ENCODE results near the gene KCNIP1. TPM values are rescaled to one million over a fixed set of nuclear protein-coding genes. Genes with fewer than 3 reads are reported as not detected.

KCNIP1 gene
- total RNA-seq, 1 experiment from 2014 or later, result not detected

- ATAC-seq (no peak), DNase-seq (ENCODE audit: low read depth, low spot score) (no peak)
- TF ChIP-seq SIN3A (IDR thresholded peaks at IDR 0.05; ENCODE audit: borderline replicate concordance, insufficient read depth, low read depth, low read length) (no peak), TCF7L2 (IDR thresholded peaks at IDR 0.05; ENCODE audit: low read depth, low read length) (no peak)
- POLR2A ChIA-PET, result no interaction called here
- BruUV-seq (replicated peaks), result no TSS peak
- Histone ChIP-seq H3K4me3 (ENCODE audit: low read depth in 2 of 2, low read length in 2 of 2) (no peak overlapping the region), H3K4me1 (ENCODE audit: control insufficient read depth, insufficient read depth, low read length) (no peaks in the 10 kb centered on the region), H3K27me3 (ENCODE audit: control insufficient read depth, insufficient read depth, low read length) (no peaks in the 10 kb centered on the region), H3K9me3 (ENCODE audit: control insufficient read depth, insufficient read depth, low read depth, low read length) (no peaks in the 10 kb centered on the region), H3K36me3 (ENCODE audit: control insufficient read depth, insufficient read depth, low read length) (no peaks in the 10 kb centered on the region), H3K27ac (ENCODE audit: low read length) (no peak overlapping the region)
- intact Hi-C loops (cut with micrococcal nuclease; ENCODE audit: unreplicated experiment) (no loop called here), in situ Hi-C loops (cut with HindIII; ENCODE audit: low pct_unique_long_range_greater_than_20kb, low sequenced_read_pairs) (no loop called here)
- CTCF ChIA-PET, result no interaction called here
These were observed 14.6 kb upstream of the KCNIP1 start for GRCh38 chr5:170489199-170489598.

DNA sequence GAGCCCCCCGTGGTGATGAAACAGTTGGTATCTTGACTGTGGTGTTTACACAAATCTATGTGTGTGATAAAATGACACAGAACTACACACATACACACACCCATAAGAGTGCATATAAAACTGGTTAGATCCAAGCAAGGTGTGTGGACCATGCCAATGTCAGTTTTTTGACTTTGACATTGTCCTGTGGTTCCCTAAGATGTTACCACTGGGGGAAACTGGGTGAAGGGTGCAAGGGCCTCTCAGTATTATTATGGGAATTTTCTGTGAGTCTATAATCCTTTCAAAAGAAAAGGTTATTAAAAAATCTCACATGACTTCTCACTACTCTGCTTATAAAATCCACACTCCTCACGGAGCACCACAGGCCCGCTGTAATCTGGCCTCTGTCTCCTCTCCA, 13.4 kb upstream of the KCNIP1 start:
- no peaks in the 10 kb centered on the region for H3K27me3 ChIP-seq (ENCODE audit: control insufficient read depth, insufficient read depth, low read length)
- in situ Hi-C loops (cut with HindIII; ENCODE audit: low pct_unique_long_range_greater_than_20kb, low sequenced_read_pairs) (no loop called here), intact Hi-C loops (cut with micrococcal nuclease; ENCODE audit: unreplicated experiment) (no loop called here)
- H3K9me3 ChIP-seq (ENCODE audit: control insufficient read depth, insufficient read depth, low read depth, low read length), result no peaks in the 10 kb centered on the region
- no TSS peak for BruUV-seq (replicated peaks)
- no peak overlapping the region for H3K4me3 ChIP-seq (ENCODE audit: low read depth in 2 of 2, low read length in 2 of 2)
- H3K36me3 ChIP-seq (ENCODE audit: control insufficient read depth, insufficient read depth, low read length), result no peaks in the 10 kb centered on the region
- POLR2A ChIA-PET, result no interaction called here
- DNase-seq (ENCODE audit: low read depth, low spot score) (no peak), ATAC-seq (no peak)
- H3K4me1 ChIP-seq (ENCODE audit: control insufficient read depth, insufficient read depth, low read length), result no peaks in the 10 kb centered on the region
- no peak overlapping the region for H3K27ac ChIP-seq (ENCODE audit: low read length)
- TF ChIP-seq POLR2AphosphoS5 (IDR thresholded peaks at IDR 0.05; ENCODE audit: low read depth, low read length) (no peak), CTCF (IDR thresholded peaks at IDR 0.05) (no peak), SIN3A (IDR thresholded peaks at IDR 0.05; ENCODE audit: borderline replicate concordance, insufficient read depth, low read depth, low read length) (no peak), TCF7L2 (IDR thresholded peaks at IDR 0.05; ENCODE audit: low read depth, low read length) (no peak)
- TF ChIP-seq, protein P1, sequence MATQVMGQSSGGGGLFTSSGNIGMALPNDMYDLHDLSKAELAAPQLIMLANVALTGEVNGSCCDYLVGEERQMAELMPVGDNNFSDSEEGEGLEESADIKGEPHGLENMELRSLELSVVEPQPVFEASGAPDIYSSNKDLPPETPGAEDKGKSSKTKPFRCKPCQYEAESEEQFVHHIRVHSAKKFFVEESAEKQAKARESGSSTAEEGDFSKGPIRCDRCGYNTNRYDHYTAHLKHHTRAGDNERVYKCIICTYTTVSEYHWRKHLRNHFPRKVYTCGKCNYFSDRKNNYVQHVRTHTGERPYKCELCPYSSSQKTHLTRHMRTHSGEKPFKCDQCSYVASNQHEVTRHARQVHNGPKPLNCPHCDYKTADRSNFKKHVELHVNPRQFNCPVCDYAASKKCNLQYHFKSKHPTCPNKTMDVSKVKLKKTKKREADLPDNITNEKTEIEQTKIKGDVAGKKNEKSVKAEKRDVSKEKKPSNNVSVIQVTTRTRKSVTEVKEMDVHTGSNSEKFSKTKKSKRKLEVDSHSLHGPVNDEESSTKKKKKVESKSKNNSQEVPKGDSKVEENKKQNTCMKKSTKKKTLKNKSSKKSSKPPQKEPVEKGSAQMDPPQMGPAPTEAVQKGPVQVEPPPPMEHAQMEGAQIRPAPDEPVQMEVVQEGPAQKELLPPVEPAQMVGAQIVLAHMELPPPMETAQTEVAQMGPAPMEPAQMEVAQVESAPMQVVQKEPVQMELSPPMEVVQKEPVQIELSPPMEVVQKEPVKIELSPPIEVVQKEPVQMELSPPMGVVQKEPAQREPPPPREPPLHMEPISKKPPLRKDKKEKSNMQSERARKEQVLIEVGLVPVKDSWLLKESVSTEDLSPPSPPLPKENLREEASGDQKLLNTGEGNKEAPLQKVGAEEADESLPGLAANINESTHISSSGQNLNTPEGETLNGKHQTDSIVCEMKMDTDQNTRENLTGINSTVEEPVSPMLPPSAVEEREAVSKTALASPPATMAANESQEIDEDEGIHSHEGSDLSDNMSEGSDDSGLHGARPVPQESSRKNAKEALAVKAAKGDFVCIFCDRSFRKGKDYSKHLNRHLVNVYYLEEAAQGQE (IDR thresholded peaks at IDR 0.05; ENCODE audit: insufficient read depth in 1 of 2, low read depth in 2 of 2, low read length in 1 of 2), result no peak
- CTCF ChIA-PET, result no interaction called here

DNA sequence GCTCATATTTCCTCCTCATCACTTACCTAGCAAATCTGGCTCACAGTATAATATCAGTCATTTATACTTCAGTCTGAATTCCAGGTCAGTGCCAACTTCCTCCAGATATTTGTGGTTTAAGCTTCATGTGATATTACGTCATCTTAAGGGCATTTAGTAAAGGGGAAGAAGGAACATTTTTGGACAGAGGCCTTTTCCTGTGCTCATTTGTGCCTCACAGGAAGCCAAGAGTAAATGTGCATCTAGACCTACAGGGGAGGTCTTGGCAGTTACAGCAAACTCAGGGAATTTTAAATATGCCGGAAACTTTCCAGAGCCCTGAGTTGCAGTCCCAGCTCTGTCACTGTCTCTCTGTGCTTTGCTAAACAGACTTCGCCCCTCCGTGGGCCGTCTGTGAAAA, 12.3 kb upstream of the KCNIP1 start:
- Histone ChIP-seq H3K9me3 (ENCODE audit: control insufficient read depth, insufficient read depth, low read depth, low read length) (no peaks in the 10 kb centered on the region), H3K4me1 (ENCODE audit: control insufficient read depth, insufficient read depth, low read length) (no peaks in the 10 kb centered on the region), H3K4me3 (ENCODE audit: low read depth in 2 of 2, low read length in 2 of 2) (no peak overlapping the region), H3K27ac (ENCODE audit: low read length) (no peak overlapping the region), H3K36me3 (ENCODE audit: control insufficient read depth, insufficient read depth, low read length) (no peaks in the 10 kb centered on the region), H3K27me3 (ENCODE audit: control insufficient read depth, insufficient read depth, low read length) (no peaks in the 10 kb centered on the region)
- no peak for ATAC-seq
- in situ Hi-C loops (cut with HindIII; ENCODE audit: low pct_unique_long_range_greater_than_20kb, low sequenced_read_pairs), result no loop called here
- ChIA-PET POLR2A (no interaction called here), CTCF (no interaction called here)
- TF ChIP-seq SIN3A (IDR thresholded peaks at IDR 0.05; ENCODE audit: borderline replicate concordance, insufficient read depth, low read depth, low read length) (no peak), CTCF (IDR thresholded peaks at IDR 0.05) (no peak), POLR2AphosphoS5 (IDR thresholded peaks at IDR 0.05; ENCODE audit: low read depth, low read length) (no peak), TCF7L2 (IDR thresholded peaks at IDR 0.05; ENCODE audit: low read depth, low read length) (no peak)
- TF ChIP-seq, protein P1 (IDR thresholded peaks at IDR 0.05; ENCODE audit: insufficient read depth in 1 of 2, low read depth in 2 of 2, low read length in 1 of 2), result no peak
- no peak for DNase-seq (ENCODE audit: low read depth, low spot score)
- BruUV-seq (replicated peaks), result no TSS peak
- intact Hi-C loops (cut with micrococcal nuclease; ENCODE audit: unreplicated experiment), result no loop called here

Measured in Panc1 (cell line).